GM12874 (cell line): Measurements from ENCODE around the gene ARMC12.

Experiments used
- TF ChIP-seq, protein P1 (sequence below): IDR thresholded peaks from 2 replicates; pipeline ENCODE4 v1.5.1; 2011; ENCODE audit warnings: low read depth, mild to moderate bottlenecking, control low read depth, low read length, moderate library complexity; ENCODE audit not compliant: insufficient read depth

The ARMC12 gene

DNA sequence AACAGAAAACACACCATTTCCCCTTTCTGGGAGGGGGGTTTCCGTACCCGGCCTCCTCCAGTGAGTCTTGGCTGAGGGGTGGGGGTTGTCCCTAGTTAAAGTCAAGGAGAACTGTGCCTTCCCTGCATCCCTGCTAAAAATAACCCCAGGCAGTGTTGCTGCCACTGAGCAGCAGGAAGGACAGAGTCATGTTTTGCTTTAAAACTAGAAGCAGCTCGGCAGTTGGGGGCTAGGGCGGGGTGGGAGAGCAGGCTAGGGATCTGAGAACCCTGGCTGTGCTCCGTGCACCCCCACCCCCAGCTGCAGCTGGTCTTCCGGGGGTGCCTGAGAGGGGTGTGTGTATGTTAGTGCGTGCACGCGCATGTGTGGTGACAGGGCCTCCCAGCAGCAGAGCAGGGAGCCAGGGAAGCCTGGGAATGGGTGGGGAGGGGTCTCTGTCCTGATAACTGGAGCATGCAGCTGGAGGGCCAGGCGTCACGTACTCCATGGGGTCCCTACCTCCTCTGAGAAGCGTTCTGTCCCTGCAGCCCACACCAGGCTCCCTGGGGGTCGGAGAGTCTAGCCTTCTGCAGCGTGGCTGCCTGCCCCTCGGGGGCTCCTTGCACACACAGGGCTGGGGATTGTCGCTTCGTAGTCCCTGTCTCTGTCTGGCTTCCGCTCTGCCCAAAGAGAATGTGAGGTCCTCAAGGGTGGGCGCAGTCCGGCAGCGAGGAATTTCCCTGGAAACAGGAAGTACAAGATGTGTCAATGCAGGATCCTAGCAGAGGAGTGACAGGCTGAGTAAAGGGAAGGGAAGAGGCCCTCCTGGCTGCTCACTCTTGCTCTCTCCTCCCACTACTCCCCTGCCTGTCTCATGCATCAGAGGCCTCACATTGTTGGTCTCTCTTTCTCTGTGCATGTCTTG is 16.8 kb upstream of the ARMC12 start:
- TF ChIP-seq, protein P1, sequence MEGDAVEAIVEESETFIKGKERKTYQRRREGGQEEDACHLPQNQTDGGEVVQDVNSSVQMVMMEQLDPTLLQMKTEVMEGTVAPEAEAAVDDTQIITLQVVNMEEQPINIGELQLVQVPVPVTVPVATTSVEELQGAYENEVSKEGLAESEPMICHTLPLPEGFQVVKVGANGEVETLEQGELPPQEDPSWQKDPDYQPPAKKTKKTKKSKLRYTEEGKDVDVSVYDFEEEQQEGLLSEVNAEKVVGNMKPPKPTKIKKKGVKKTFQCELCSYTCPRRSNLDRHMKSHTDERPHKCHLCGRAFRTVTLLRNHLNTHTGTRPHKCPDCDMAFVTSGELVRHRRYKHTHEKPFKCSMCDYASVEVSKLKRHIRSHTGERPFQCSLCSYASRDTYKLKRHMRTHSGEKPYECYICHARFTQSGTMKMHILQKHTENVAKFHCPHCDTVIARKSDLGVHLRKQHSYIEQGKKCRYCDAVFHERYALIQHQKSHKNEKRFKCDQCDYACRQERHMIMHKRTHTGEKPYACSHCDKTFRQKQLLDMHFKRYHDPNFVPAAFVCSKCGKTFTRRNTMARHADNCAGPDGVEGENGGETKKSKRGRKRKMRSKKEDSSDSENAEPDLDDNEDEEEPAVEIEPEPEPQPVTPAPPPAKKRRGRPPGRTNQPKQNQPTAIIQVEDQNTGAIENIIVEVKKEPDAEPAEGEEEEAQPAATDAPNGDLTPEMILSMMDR, result no peak

DNA sequence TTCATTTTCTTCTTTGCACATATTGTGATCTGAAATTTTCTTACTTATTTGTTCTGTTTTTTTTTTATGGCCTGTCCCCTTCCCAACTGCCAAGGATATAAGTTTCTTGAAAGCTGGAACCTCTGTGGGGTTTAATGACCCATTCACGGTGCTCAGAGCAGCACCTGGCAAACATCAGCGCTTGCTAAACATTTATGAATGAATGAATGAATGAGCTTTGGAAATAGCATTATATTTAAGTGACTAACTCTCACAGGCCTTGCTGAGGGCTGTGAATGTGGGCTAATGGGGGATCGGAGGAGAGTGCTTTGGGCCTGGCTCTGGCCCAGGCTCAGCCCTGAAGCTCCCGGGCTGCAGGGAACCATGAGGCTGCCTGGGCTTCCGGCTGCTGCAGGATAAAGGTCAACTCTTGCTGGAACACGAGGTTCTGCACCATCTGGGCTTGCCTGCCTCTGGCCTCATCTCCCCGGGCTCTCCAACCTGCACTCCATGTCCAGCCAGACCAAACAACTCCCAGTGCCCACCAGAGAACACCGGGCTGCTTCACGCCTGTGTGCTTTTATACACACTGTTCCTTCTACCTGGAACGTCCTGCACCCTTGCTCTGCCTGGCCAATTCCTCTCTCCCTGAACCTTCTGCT is 14.6 kb upstream of the ARMC12 start:
- TF ChIP-seq, protein P1, result no peak

DNA sequence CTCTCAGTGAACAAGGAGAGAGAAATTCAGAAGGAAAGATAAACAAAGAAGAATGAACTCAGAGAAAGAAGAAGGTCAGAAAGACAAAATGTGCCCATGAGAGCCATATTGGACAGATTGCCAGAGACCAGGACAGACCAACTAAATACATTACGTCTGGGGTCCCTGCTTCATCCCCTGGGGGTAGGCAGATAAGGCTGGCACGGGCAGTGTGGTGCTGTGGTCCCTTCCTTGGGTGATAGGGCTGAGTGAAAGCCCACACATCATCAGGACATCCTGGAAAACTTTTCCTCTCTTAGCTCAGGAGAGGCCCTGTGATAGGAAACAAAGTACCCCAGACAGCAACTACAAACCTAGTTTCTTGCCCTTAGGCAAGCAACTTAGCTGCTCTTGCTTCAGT is 13.2 kb upstream of the ARMC12 start:
- TF ChIP-seq, protein P1, result no peak

DNA sequence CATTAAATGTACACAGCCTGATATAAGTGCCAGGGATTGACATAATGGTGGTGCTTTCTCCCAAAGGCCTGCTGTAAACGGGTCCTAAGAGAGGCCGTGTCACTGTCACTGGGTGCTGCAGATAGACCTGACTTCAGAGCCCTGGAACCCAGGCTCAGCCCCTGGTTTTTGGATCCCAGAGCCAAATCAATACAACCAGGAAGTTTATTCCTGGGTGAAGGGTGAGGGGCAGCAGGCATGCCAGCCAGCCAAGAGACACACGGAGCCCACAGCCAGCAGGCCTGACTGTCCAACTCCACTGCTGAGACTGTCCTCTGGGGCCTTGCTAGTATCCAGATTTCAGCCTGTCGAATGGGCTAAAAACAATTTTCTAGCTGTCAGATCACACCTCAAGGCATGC is 12.8 kb upstream of the ARMC12 start:
- TF ChIP-seq, protein P1, result no peak

DNA sequence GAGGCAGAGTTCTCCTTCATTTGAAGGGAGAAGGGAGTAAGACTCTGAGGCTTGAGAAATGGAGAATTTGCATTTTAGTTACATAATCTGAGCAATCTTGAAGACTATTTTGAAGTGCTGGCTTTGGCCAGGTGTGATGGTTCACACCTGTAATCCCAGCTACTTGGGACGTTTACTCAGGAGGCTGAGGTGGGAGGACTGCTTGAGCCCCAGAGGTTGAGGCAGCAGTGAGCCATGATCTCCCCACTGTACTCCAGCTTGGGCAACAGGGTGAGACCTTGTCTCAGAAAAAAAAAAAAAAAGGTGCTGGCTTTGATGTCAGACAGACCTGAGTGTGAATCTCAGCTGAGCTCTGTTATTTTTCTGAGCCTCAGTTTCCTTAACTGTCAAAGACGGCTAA is 12.4 kb upstream of the ARMC12 start:
- TF ChIP-seq, protein P1, result no peak

DNA sequence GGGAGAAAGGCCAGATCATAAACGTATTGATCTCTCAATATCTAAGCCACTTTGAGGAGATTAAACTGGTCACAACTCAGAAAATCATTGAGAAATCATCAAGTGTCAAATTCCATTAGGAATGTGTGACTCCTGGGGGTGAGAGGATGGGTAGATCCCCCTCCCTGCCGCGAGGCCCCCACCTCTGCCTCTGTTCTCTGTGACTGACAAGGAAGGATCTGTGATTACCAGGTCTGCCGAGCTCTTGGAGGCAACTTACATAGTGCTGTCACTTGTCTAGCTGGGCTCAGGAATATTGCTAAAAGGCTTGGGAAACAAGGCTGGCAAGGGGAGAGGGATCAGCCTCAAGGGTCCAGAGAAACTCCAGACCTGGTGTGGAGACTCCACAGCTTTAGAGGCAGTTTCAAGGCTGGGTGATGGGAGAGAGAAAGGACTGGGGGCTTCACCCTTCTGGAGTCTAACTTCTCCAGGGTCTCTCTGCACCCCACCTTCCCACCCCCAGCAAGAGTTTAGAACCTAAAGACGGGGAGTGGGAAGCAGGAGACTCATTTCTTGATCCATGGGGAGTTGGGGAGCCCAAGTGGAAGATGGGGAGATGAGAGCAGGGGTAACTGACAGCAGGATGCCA is 11.6 kb upstream of the ARMC12 start:
- TF ChIP-seq, protein P1, result no peak

DNA sequence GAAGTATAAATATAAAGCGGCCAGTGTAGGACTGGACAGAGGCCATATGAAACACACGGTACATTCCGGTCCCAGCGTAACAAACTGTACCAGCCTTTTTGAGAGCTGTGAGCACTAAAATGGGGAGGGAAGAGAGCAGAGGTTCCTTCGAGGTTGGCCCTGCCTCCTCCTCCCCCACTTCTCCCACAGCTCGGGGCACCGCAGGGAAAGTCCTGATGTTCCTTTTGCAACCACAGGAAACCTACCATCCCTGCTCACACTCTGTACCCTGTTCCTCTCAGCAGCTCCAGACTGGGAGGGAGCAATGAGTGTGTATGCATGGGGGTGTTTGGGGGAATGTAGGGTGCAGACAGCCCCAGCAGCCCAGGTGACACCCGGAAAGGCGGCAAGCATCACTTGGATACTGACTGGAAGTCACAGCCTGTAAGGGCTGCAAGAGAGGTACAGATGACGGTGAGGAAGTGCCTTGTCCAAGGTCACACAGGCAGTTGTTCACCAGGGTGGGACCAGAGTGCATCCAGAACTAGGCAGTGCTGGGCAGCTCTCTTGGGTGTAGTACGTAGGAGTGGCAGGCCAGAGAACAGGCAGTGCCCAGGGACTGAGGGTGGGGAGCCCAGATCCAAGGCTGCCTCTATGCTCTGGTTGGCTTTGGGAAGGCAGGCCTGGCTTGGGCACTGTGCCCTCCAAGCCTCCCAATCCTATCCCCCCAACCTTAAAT is 11.0 kb upstream of the ARMC12 start:
- TF ChIP-seq, protein P1, result no peak
